ENCODE results near the gene NDUFB10.

GRCh38 chr16:1958715-1959268 lies 546 bp upstream of the NDUFB10 start:
- TF ChIP-seq CTCF (IDR thresholded peaks at IDR 0.05; ENCODE audit: insufficient read depth, low read depth, low read length) (no peak), EZH2 (IDR thresholded peaks at IDR 0.05; ENCODE audit: insufficient read depth, low read length) (no peak)
